ENCODE results near the gene TWF2. TPM values are rescaled to one million over a fixed set of nuclear protein-coding genes. Genes with fewer than 3 reads are reported as not detected.

TWF2 gene
- total RNA-seq, 1 donor from 2014 or later: 72.8 TPM

GRCh38 chr3:52182196-52182595 lies 56.8 kb downstream of the TWF2 start:
- no peak for DNase-seq (ENCODE audit: low spot score)

GRCh38 chr3:52181543-52181942 lies 57.4 kb downstream of the TWF2 start:
- no peak for DNase-seq (ENCODE audit: low spot score)

Other genes starting within 250 kb of the TWF2 start
- 836 TPM for gene RPL29, start 243.3 kb downstream of the TWF2 start, total RNA-seq
- 20.4 TPM for gene DUSP7, start 182.6 kb downstream of the TWF2 start, total RNA-seq
- gene POC1A, start 84.7 kb downstream of the TWF2 start, total RNA-seq: 3.4 TPM
- gene ALAS1, start 41.0 kb downstream of the TWF2 start, total RNA-seq: 62.4 TPM
- 1.4 TPM for gene TLR9, start 13.5 kb downstream of the TWF2 start, total RNA-seq
- gene PPM1M, start 6.6 kb upstream of the TWF2 start, total RNA-seq: 33.0 TPM
- 71.0 TPM for gene WDR82, start 39.5 kb upstream of the TWF2 start, total RNA-seq
- 53.6 TPM for gene GLYCTK, start 48.7 kb upstream of the TWF2 start, total RNA-seq
- 13.8 TPM for gene DNAH1, start 77.2 kb upstream of the TWF2 start, total RNA-seq
- 71.3 TPM for gene BAP1, start 170.8 kb upstream of the TWF2 start, total RNA-seq
- 5.4 TPM for gene PHF7, start 171.5 kb upstream of the TWF2 start, total RNA-seq
- 11.6 TPM for gene SEMA3G, start 205.9 kb upstream of the TWF2 start, total RNA-seq
- 0.81 TPM for gene TNNC1, start 214.9 kb upstream of the TWF2 start, total RNA-seq
- gene NISCH, start 216.4 kb upstream of the TWF2 start, total RNA-seq: 111 TPM

All from mucosa of gallbladder (tissue), 1 donor.